ENCODE measurements around the gene RNF26. TPM values are rescaled to one million over a fixed set of nuclear protein-coding genes. Genes with fewer than 3 reads are reported as not detected.

Gene RNF26
- total and polyA plus RNA-seq, 2 of the 13 experiments (the other 11 are each of a cell fraction or from before 2014, with no cell fraction given) = 11.9 to 26.3 TPM

- TF ChIP-seq, protein P1, sequence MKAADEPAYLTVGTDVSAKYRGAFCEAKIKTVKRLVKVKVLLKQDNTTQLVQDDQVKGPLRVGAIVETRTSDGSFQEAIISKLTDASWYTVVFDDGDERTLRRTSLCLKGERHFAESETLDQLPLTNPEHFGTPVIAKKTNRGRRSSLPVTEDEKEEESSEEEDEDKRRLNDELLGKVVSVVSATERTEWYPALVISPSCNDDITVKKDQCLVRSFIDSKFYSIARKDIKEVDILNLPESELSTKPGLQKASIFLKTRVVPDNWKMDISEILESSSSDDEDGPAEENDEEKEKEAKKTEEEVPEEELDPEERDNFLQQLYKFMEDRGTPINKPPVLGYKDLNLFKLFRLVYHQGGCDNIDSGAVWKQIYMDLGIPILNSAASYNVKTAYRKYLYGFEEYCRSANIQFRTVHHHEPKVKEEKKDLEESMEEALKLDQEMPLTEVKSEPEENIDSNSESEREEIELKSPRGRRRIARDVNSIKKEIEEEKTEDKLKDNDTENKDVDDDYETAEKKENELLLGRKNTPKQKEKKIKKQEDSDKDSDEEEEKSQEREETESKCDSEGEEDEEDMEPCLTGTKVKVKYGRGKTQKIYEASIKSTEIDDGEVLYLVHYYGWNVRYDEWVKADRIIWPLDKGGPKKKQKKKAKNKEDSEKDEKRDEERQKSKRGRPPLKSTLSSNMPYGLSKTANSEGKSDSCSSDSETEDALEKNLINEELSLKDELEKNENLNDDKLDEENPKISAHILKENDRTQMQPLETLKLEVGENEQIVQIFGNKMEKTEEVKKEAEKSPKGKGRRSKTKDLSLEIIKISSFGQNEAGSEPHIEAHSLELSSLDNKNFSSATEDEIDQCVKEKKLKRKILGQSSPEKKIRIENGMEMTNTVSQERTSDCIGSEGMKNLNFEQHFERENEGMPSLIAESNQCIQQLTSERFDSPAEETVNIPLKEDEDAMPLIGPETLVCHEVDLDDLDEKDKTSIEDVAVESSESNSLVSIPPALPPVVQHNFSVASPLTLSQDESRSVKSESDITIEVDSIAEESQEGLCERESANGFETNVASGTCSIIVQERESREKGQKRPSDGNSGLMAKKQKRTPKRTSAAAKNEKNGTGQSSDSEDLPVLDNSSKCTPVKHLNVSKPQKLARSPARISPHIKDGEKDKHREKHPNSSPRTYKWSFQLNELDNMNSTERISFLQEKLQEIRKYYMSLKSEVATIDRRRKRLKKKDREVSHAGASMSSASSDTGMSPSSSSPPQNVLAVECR (CRISPR knock-in tag; IDR thresholded peaks at IDR 0.05; ENCODE audit: borderline replicate concordance) = peak; percentile 21; the same call in 1 of the 2 replicates
- no peak for TF ChIP-seq NCOR1 (IDR thresholded peaks at IDR 0.05; ENCODE audit: borderline replicate concordance, low read length)
- no peak for TF ChIP-seq TEAD3 (CRISPR knock-in tag; optimal IDR thresholded peaks at IDR 0.05; ENCODE audit: borderline replicate concordance)
- peak; percentile 46; the same call in 1 of the 2 replicates for TF ChIP-seq POLR2G (IDR thresholded peaks at IDR 0.05; ENCODE audit: low read depth, low read length)
- TF ChIP-seq ARNT2 (CRISPR knock-in tag; IDR thresholded peaks at IDR 0.05; ENCODE audit: low read depth) = no peak
- TF ChIP-seq ZNF770 (CRISPR knock-in tag; IDR thresholded peaks at IDR 0.05) = peak; percentile 39; the same call in 1 of the 2 replicates
- peak; percentile 49; the same call in 1 of the 2 replicates for TF ChIP-seq ZNF772 (CRISPR knock-in tag; IDR thresholded peaks at IDR 0.05)
- TF ChIP-seq, protein P2, sequence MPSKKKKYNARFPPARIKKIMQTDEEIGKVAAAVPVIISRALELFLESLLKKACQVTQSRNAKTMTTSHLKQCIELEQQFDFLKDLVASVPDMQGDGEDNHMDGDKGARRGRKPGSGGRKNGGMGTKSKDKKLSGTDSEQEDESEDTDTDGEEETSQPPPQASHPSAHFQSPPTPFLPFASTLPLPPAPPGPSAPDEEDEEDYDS (CRISPR knock-in tag; IDR thresholded peaks at IDR 0.05) = no peak
- TF ChIP-seq MXI1 (IDR thresholded peaks at IDR 0.05; ENCODE audit: borderline replicate concordance, low read depth, low read length) = 0 out of 3 replicates have a peak, but pooled peaks have one; percentile 13
- TF ChIP-seq ZNF687 (CRISPR knock-in tag; IDR thresholded peaks at IDR 0.05) = peak; percentile 72
- no peak for TF ChIP-seq ZNF572 (CRISPR knock-in tag; IDR thresholded peaks at IDR 0.05)
- peak; percentile 34 for TF ChIP-seq PTBP1 (IDR thresholded peaks at IDR 0.05; ENCODE audit: low read depth, low read length, poor library complexity, severe bottlenecking)
- TF ChIP-seq KDM5B (CRISPR knock-in tag; IDR thresholded peaks at IDR 0.05; ENCODE audit: borderline replicate concordance) = peak; percentile 36; the same call in 1 of the 2 replicates
- TF ChIP-seq, protein P3, sequence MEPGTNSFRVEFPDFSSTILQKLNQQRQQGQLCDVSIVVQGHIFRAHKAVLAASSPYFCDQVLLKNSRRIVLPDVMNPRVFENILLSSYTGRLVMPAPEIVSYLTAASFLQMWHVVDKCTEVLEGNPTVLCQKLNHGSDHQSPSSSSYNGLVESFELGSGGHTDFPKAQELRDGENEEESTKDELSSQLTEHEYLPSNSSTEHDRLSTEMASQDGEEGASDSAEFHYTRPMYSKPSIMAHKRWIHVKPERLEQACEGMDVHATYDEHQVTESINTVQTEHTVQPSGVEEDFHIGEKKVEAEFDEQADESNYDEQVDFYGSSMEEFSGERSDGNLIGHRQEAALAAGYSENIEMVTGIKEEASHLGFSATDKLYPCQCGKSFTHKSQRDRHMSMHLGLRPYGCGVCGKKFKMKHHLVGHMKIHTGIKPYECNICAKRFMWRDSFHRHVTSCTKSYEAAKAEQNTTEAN (CRISPR knock-in tag; conservative IDR thresholded peaks at IDR 0.05) = 0 out of 2 replicates have a peak, but pooled peaks have one; percentile 19
- no peak for TF ChIP-seq SMAD1 (CRISPR knock-in tag; IDR thresholded peaks at IDR 0.05; ENCODE audit: borderline replicate concordance, low read depth)
Measured at GRCh38 chr11:119316729-119317591, 17.4 kb upstream of the RNF26 start, which contains the start of gene MCAM (continued).
